HepG2 (cell line): Measurements from ENCODE around the gene PALMD.

Experiments used
- SCMH1 ChIP-seq: sonication (generic); formaldehyde crosslinking; IDR thresholded peaks from 2 replicates; pipeline ENCODE4 v1.9.0; 2021; ENCODE audit warnings: missing genetic modification reagents, mild to moderate bottlenecking, borderline replicate concordance
- ZFP36 ChIP-seq: fragments of 150-350 bp; IDR thresholded peaks from 2 replicates; pipeline ENCODE4 v1.6.1; 2018; ENCODE audit warnings: borderline replicate concordance, low read length, low read depth; ENCODE audit not compliant: partially characterized antibody
- ZFP41 ChIP-seq: sonication (generic); formaldehyde crosslinking; IDR thresholded peaks from 2 replicates; pipeline ENCODE4 v1.4.0; 2020; ENCODE audit warnings: mild to moderate bottlenecking, missing genetic modification reagents, borderline replicate concordance
- ZNF34 ChIP-seq: sonication (generic); formaldehyde crosslinking; IDR thresholded peaks from 2 replicates; pipeline ENCODE4 v1.4.0; 2020; ENCODE audit warnings: mild to moderate bottlenecking, missing genetic modification reagents, borderline replicate concordance

GRCh38 chr1:99681583-99681982 lies 35.7 kb downstream of the PALMD start:
- TF ChIP-seq ZNF34 (CRISPR knock-in tag) (no peak), SCMH1 (CRISPR knock-in tag) (no peak), ZFP41 (CRISPR knock-in tag) (no peak), ZFP36 (no peak)
